MCF 10A (cell line): ENCODE results near the gene TNFSF4. TPM values are rescaled to one million over a fixed set of nuclear protein-coding genes. Genes with fewer than 3 reads are reported as not detected.

Source experiments
- BruUV-seq: library from RNA; stranded (reverse); fragments of 400-500 nt; replicated peaks from 2 replicates; lab custom pipeline; 2021; lab: Mats Ljungman, UMichigan
- CTCF ChIA-PET: fragments of 300-600 bp; sonication (Branson Sonifier 250); formaldehyde crosslinking; extraction: SDS; loops from one replicate; lab custom pipeline; 2021; ENCODE audit warnings: antibody characterized with exemption, inconsistent platforms; lab: Yijun Ruan, JAX
- POLR2A ChIA-PET: fragments of 300-600, 350-650 bp; sonication (Branson Sonifier 250); formaldehyde crosslinking; extraction: SDS; loops from one replicate; lab custom pipeline; 2020; ENCODE audit warnings: antibody characterized with exemption, inconsistent platforms; lab: Yijun Ruan, JAX
- DNase-seq: peaks from one replicate; pipeline ENCODE4 v3.0.0-alpha.2; 2018; ENCODE audit not compliant: unreplicated experiment
- H3K27ac Mint-ChIP-seq: one replicate; pipeline ENCODE4 v1.8.0; 2022; ENCODE audit warnings: mild to moderate bottlenecking, low read depth, mixed read lengths; ENCODE audit not compliant: unreplicated experiment
- H3K27me3 Mint-ChIP-seq: one replicate; pipeline ENCODE4 v1.8.0; 2022; ENCODE audit warnings: mixed read lengths; ENCODE audit not compliant: insufficient read depth, unreplicated experiment
- H3K36me3 Mint-ChIP-seq: one replicate; pipeline ENCODE4 v1.8.0; 2022; ENCODE audit warnings: mild to moderate bottlenecking, moderate library complexity, mixed read lengths; ENCODE audit not compliant: insufficient read depth, unreplicated experiment
- H3K4me1 Mint-ChIP-seq: one replicate; pipeline ENCODE4 v1.8.0; 2022; ENCODE audit warnings: mixed read lengths; ENCODE audit not compliant: insufficient read depth, unreplicated experiment
- H3K4me3 Mint-ChIP-seq: one replicate; pipeline ENCODE4 v1.8.0; 2022; ENCODE audit warnings: mild to moderate bottlenecking, moderate library complexity, mixed read lengths; ENCODE audit not compliant: unreplicated experiment
- H3K9me3 Mint-ChIP-seq: one replicate; pipeline ENCODE4 v1.8.0; 2022; ENCODE audit warnings: mixed read lengths; ENCODE audit not compliant: unreplicated experiment
- CTCF ChIP-seq: fragments of 200-600 bp; IDR thresholded peaks from one replicate; pipeline ENCODE4 v1.8.0; 2022; ENCODE audit warnings: antibody characterized with exemption, mild to moderate bottlenecking; ENCODE audit not compliant: unreplicated experiment
- intact Hi-C: fragments of 100-400 bp; cut with micrococcal nuclease; formaldehyde crosslinking; loops from 2 replicates; pipeline ENCODE4 v1.14.1; 2022
- total RNA-seq: library from RNA; stranded (reverse); gene quantifications from 2 replicates; pipeline ENCODE4 v1.2.3, GENCODE V29; 2022

Gene TNFSF4
- total RNA-seq, 1 experiment from 2014 or later = 0.23 TPM

GRCh38 chr1:173222149-173223030, 15.3 kb upstream of the TNFSF4 start:
- no peak for TF ChIP-seq CTCF
- no peaks in the 10 kb centered on the region for H3K36me3 Mint-ChIP-seq
- no peaks in the 10 kb centered on the region for H3K27me3 Mint-ChIP-seq
- BruUV-seq = no TSS peak
- no peak for DNase-seq
- H3K4me3 Mint-ChIP-seq = no peak overlapping the region
- intact Hi-C loops = no loop called here
- no peak overlapping the region for H3K27ac Mint-ChIP-seq
- no peaks in the 10 kb centered on the region for H3K4me1 Mint-ChIP-seq
- H3K9me3 Mint-ChIP-seq = no peaks in the 10 kb centered on the region
- POLR2A ChIA-PET = interaction anchor here (1.0 to 1.4 kb wide), 2 partner anchors 10 to 26 kb away, joined by 3 read pairs; no protein-coding TSS in a partner anchor
- CTCF ChIA-PET = interaction anchor here (0.6 to 1.7 kb wide), 5 partner anchors 20 to 1575 kb away, joined by 3 to 5 read pairs (median 4); no protein-coding TSS in a partner anchor

GRCh38 chr1:173220157-173220556, 13.0 kb upstream of the TNFSF4 start:
- no peak for TF ChIP-seq CTCF
- Mint-ChIP-seq H3K9me3 (no peaks in the 10 kb centered on the region), H3K4me3 (no peak overlapping the region), H3K4me1 (no peaks in the 10 kb centered on the region), H3K36me3 (no peaks in the 10 kb centered on the region), H3K27me3 (no peaks in the 10 kb centered on the region), H3K27ac (no peak overlapping the region)
- ChIA-PET CTCF (interaction anchor here (0.6 to 0.9 kb wide), 2 partner anchors 9 to 59 kb away, joined by 3 read pairs; no protein-coding TSS in a partner anchor), POLR2A (no interaction called here)
- DNase-seq = no peak
- BruUV-seq = no TSS peak
- intact Hi-C loops = no loop called here

- ChIA-PET POLR2A (no interaction called here), CTCF (interaction anchor here (0.6 to 26.8 kb wide), 4 partner anchors 11 to 470 kb away, joined by 3 to 590 read pairs (median 20); no protein-coding TSS in a partner anchor)
- intact Hi-C loops = no loop called here
- TF ChIP-seq CTCF = no peak
- peak; percentile 12 for DNase-seq
- H3K36me3 Mint-ChIP-seq = no peaks in the 10 kb centered on the region
- H3K4me1 Mint-ChIP-seq = no peaks in the 10 kb centered on the region
- H3K9me3 Mint-ChIP-seq = no peaks in the 10 kb centered on the region
- no peak overlapping the region for H3K27ac Mint-ChIP-seq
- H3K4me3 Mint-ChIP-seq = no peak overlapping the region
- BruUV-seq = no TSS peak
- H3K27me3 Mint-ChIP-seq = no peaks in the 10 kb centered on the region
These were observed 6.5 kb upstream of the TNFSF4 start for GRCh38 chr1:173213665-173214064.

GRCh38 chr1:173212952-173213491, 5.9 kb upstream of the TNFSF4 start:
- intact Hi-C loops = no loop called here
- CTCF ChIA-PET = interaction anchor here (0.8 to 26.8 kb wide), 4 partner anchors 9 to 470 kb away, joined by 4 to 590 read pairs (median 34); no protein-coding TSS in a partner anchor
- Mint-ChIP-seq H3K36me3 (no peaks in the 10 kb centered on the region), H3K9me3 (no peaks in the 10 kb centered on the region), H3K4me1 (no peaks in the 10 kb centered on the region), H3K27ac (no peak overlapping the region), H3K4me3 (no peak overlapping the region), H3K27me3 (no peaks in the 10 kb centered on the region)
- no TSS peak for BruUV-seq
- POLR2A ChIA-PET = interaction anchor here (0.6 to 1.7 kb wide), 5 partner anchors 10 to 594 kb away, joined by 3 read pairs; no protein-coding TSS in a partner anchor
- DNase-seq = no peak
- TF ChIP-seq CTCF = no peak
